ENCODE measurements around the gene RBFA.

Gene RBFA

DNA sequence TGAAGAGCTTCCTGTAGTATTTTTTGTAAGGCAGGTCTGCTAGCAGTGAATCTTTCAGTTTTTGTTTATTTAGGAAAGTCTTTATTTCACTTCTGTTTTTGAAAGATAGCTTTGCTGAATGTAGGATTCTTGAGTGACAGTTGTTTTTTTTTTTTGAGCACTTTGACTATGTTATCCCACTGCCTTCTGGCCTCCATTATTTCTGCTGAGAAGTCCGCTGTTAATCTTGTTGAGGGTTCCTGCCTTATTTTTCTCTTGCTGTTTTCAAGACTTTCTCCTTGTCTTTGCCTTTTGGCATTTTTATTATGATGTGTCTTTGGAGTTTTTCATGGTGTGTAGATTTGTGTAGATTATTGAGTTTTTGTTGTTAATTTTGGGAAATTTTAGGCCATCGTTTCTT, 21.9 kb downstream of the RBFA start:
- no peaks in the 10 kb centered on the region for H3K4me1 Mint-ChIP-seq
- H3K27me3 Mint-ChIP-seq (ENCODE audit: low read depth, poor library complexity) = no peaks in the 10 kb centered on the region
- TF ChIP-seq, protein P1, sequence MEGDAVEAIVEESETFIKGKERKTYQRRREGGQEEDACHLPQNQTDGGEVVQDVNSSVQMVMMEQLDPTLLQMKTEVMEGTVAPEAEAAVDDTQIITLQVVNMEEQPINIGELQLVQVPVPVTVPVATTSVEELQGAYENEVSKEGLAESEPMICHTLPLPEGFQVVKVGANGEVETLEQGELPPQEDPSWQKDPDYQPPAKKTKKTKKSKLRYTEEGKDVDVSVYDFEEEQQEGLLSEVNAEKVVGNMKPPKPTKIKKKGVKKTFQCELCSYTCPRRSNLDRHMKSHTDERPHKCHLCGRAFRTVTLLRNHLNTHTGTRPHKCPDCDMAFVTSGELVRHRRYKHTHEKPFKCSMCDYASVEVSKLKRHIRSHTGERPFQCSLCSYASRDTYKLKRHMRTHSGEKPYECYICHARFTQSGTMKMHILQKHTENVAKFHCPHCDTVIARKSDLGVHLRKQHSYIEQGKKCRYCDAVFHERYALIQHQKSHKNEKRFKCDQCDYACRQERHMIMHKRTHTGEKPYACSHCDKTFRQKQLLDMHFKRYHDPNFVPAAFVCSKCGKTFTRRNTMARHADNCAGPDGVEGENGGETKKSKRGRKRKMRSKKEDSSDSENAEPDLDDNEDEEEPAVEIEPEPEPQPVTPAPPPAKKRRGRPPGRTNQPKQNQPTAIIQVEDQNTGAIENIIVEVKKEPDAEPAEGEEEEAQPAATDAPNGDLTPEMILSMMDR (IDR thresholded peaks at IDR 0.05) = no peak

GRCh38 chr18:80059945-80060344, 25.7 kb downstream of the RBFA start:
- no peak overlapping the region for H3K4me3 Mint-ChIP-seq
- peaks cover 89% of the 10 kb centered on the region for H3K9me3 Mint-ChIP-seq
- no peak overlapping the region for H3K27ac Mint-ChIP-seq
- no peak for DNase-seq
- no peaks in the 10 kb centered on the region for H3K4me1 Mint-ChIP-seq
- peaks cover 3% of the 10 kb centered on the region for H3K27me3 Mint-ChIP-seq (ENCODE audit: low read depth, poor library complexity)
- peaks cover 67% of the 10 kb centered on the region for H3K36me3 Mint-ChIP-seq (ENCODE audit: low read depth)
- TF ChIP-seq, protein P1 (IDR thresholded peaks at IDR 0.05) = no peak

More for the DNA sequence above, 21.9 kb downstream of the RBFA start:
- H3K27ac Mint-ChIP-seq = no peak overlapping the region
- peaks cover 98% of the 10 kb centered on the region for H3K9me3 Mint-ChIP-seq
- DNase-seq = no peak
- H3K36me3 Mint-ChIP-seq (ENCODE audit: low read depth) = peaks cover 79% of the 10 kb centered on the region
- H3K4me3 Mint-ChIP-seq = no peak overlapping the region

GRCh38 chr18:80065705-80066104, 31.5 kb downstream of the RBFA start:
- Mint-ChIP-seq H3K4me1 (no peaks in the 10 kb centered on the region), H3K27ac (no peak overlapping the region), H3K27me3 (ENCODE audit: low read depth, poor library complexity) (peaks cover 3% of the 10 kb centered on the region), H3K4me3 (no peak overlapping the region), H3K9me3 (peaks cover 41% of the 10 kb centered on the region), H3K36me3 (ENCODE audit: low read depth) (peaks cover 38% of the 10 kb centered on the region)
- TF ChIP-seq, protein P1 (IDR thresholded peaks at IDR 0.05) = no peak
- no peak for DNase-seq

DNA sequence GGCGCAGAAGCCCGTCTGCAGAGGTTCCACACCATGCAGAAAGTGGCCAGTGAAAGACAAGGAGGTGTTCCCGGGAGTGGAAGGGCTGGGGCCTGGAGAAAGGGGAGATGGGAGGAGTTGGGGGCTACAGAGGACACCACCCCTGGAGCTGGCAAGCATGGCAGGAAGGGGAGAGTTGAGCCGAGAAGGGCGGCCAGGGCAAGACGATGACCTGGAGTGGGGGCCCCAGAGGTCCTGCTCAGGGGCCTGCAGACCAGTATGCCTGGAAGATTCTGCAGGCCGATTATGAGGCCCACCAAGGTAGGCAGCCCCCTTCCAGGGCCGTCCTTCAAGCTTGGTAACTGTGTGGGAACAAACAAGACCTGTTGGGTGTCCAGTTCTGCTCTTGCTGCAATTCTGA, 33.1 kb downstream of the RBFA start:
- TF ChIP-seq, protein P1 (IDR thresholded peaks at IDR 0.05) = no peak
- H3K36me3 Mint-ChIP-seq (ENCODE audit: low read depth) = peaks cover 30% of the 10 kb centered on the region
- H3K27ac Mint-ChIP-seq = no peak overlapping the region
- H3K27me3 Mint-ChIP-seq (ENCODE audit: low read depth, poor library complexity) = peaks cover 3% of the 10 kb centered on the region
- peaks cover 28% of the 10 kb centered on the region for H3K9me3 Mint-ChIP-seq
- H3K4me1 Mint-ChIP-seq = no peaks in the 10 kb centered on the region
- H3K4me3 Mint-ChIP-seq = no peak overlapping the region
- DNase-seq = no peak

DNA sequence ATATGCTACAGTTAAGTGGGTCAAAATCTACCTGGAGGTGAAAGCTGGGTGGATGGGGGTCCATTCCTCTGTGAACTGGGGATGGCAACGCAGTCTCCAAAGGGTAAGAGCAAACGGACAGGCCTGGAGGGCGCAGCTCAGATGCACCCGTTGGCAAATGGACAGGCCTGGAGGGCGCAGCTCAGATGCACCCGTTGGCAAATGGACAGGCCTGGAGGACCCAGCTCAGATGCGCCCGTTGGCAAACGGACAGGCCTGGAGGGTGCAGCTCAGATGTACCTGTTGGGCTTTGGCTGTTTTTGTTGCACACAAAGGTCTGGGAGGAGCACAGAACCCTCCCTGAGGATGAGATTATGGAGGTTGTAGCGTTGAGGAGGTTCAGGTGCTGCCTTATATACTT, 33.7 kb downstream of the RBFA start:
- peaks cover 3% of the 10 kb centered on the region for H3K27me3 Mint-ChIP-seq (ENCODE audit: low read depth, poor library complexity)
- peaks cover 25% of the 10 kb centered on the region for H3K36me3 Mint-ChIP-seq (ENCODE audit: low read depth)
- no peak for DNase-seq
- TF ChIP-seq, protein P1 (IDR thresholded peaks at IDR 0.05) = no peak
- no peak overlapping the region for H3K4me3 Mint-ChIP-seq
- H3K27ac Mint-ChIP-seq = no peak overlapping the region
- peaks cover 22% of the 10 kb centered on the region for H3K9me3 Mint-ChIP-seq
- H3K4me1 Mint-ChIP-seq = no peaks in the 10 kb centered on the region

GRCh38 chr18:80068571-80069272, 34.5 kb downstream of the RBFA start:
- Mint-ChIP-seq H3K36me3 (ENCODE audit: low read depth) (peaks cover 23% of the 10 kb centered on the region), H3K9me3 (peaks cover 18% of the 10 kb centered on the region), H3K4me3 (no peak overlapping the region), H3K27ac (peak overlapping the region; percentile 46), H3K27me3 (ENCODE audit: low read depth, poor library complexity) (no peaks in the 10 kb centered on the region), H3K4me1 (no peaks in the 10 kb centered on the region)
- TF ChIP-seq, protein P1 (IDR thresholded peaks at IDR 0.05) = no peak
- DNase-seq = no peak

All from nephron progenitor cell (in vitro differentiated cells).